Epithelial cell of prostate (primary cell): ENCODE data around the gene UGT1A7.

Experiments used
- DNase-seq: peaks from one replicate; pipeline ENCODE4 v3.0.0-alpha.2; 2011; ENCODE audit warnings: low read depth, low spot score
- H3K27ac ChIP-seq: fragments of 450-650 bp; 2 replicates; pipeline ENCODE4 v1.5.1; 2017; ENCODE audit warnings: mild to moderate bottlenecking

UGT1A7 gene

DNA sequence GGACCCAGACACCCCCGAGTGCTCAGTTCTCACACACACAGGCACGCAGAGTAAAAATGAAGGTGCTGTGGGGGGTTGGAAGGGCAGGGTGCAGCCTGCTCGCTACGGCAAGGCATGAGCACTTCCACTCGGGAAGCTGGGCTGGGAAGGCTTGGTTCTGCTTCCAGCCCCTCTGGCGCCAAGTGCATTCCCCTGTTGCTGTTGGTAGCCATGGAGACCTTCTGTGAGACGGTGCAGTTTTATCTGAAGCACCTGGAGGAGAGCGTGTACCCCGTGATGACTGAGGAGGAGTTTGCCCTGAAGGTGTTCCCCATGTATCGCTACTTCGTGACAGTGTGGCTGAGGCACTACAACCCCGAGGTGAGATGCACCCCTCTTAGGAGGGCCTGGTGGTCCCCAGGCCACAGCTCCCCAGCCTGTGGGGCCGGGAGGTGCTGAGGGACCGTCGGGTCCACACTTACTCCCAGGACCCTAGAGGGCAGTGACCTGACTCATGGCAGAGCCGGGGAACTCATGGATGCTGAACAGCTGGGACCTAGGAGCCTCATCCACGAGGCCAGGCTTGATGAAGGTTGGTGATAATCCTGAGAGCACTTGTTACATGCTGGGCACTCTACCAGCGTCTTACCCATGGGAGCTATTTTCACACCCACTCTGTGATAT lies 111.9 kb downstream of the UGT1A7 start:
- no peak for DNase-seq
- H3K27ac ChIP-seq = no peak overlapping the region

GRCh38 chr2:233794128-233794658 lies 112.5 kb downstream of the UGT1A7 start:
- no peak for DNase-seq
- H3K27ac ChIP-seq = no peak overlapping the region

GRCh38 chr2:233795735-233796171 lies 114.1 kb downstream of the UGT1A7 start:
- no peak overlapping the region for H3K27ac ChIP-seq
- no peak for DNase-seq

- H3K27ac ChIP-seq = no peak overlapping the region
- DNase-seq = no peak
Observed at GRCh38 chr2:233796254-233796653, 114.6 kb downstream of the UGT1A7 start.

GRCh38 chr2:233798335-233799086 lies 116.8 kb downstream of the UGT1A7 start:
- no peak overlapping the region for H3K27ac ChIP-seq
- no peak for DNase-seq

DNA sequence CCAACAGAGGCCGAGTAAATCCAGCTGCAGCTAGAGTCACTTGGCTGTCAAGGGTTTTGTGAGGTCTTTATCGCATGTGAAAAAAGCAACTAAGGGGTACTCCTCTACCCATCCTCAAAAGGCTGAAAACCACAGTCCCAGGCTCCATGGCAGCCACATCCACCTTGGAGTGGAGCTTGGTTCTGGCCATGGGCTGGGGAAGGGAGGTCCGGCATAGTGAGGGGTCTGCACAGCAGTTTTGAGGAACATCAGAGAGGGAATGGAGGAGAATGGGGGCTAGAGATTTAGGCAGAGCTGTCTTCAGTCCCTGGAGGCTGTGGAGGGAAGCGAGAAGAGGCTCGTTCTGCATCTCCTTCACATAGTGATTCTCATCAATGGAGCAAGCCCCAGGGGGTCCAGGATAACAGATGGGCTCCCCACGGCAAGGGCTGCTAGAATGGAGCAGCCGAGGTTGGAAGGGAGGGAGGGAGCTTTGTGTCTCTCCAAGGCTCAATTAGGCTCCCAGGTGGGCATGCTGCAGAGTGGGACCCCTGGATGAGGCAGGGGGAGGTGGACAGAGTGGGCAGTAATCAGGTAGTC lies 117.5 kb downstream of the UGT1A7 start:
- DNase-seq = no peak
- no peak overlapping the region for H3K27ac ChIP-seq

DNA sequence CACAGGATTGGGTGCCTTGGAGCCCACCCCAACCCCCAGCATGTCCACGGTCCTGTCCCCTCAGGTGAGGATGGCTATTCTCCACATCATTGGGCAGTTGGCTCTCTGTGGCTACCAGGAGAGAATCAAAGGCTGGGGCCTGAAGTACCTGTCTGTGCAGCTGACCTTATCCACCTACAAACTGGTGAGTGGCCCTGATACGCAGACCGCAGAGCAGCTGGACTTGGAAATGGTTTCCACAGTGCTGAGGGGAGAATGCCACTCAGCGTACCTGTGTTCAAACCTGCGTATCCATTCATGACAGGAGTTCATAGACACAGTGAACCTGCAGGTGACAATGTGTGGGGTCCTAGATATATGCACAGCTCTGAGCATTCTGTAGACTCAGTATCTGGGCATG lies 118.0 kb downstream of the UGT1A7 start:
- H3K27ac ChIP-seq = no peak overlapping the region
- no peak for DNase-seq

DNA sequence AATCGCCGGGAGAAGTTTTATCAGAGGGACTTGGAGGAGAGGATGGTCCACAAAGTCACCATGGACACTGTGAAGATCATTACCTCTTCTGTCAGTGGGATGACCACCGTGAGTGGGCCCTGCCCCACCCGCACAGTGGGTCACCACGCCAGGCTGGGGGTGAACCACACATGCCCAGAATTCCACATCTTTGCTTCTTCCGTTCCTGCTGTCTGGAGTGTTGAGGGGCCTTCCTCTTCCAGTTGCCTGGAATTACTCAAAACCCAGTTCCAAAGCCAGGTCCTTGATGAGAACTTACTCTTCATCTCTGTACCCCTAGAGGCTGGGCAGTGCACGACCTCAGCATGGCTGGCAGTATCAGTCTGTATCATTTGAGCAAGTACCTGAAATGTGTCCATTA lies 118.5 kb downstream of the UGT1A7 start:
- no peak for DNase-seq
- no peak overlapping the region for H3K27ac ChIP-seq

DNA sequence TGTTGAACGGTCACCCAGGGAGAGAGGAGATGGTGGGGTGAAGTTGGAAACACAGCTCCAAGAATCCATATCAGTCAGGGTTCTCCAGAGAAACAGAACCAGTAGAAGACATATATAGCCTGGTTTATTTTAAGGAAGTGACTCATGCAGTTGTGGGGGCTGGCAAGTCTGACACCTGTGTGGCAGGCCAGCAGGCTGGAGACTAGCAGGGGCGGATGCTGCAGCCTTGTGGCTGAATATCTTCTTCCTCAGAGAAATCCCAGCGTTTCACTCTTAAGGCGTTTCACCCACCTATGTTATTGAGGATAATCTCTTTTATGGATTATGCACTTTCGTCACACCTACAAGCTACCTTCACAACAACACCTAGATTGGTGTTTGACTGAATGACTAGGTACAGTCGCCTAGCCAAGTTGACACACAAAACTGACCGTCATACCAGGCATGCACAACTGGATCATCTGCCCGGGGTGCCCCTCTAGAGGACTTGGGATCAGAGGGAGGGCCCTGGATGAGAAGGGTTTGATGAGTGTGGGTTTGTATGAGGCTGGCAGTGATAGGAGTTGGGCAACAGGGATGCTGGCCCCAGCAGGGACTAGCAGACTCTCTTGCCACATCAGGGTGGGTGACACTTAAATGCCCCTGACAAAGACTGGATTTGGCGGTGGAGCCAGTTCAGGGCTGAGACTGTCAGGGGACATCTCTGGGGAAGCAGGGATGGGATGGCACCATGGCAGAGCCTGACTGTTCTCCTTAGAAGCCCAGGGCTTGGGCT lies 119.8 kb downstream of the UGT1A7 start:
- no peak for DNase-seq
- H3K27ac ChIP-seq = no peak overlapping the region

DNA sequence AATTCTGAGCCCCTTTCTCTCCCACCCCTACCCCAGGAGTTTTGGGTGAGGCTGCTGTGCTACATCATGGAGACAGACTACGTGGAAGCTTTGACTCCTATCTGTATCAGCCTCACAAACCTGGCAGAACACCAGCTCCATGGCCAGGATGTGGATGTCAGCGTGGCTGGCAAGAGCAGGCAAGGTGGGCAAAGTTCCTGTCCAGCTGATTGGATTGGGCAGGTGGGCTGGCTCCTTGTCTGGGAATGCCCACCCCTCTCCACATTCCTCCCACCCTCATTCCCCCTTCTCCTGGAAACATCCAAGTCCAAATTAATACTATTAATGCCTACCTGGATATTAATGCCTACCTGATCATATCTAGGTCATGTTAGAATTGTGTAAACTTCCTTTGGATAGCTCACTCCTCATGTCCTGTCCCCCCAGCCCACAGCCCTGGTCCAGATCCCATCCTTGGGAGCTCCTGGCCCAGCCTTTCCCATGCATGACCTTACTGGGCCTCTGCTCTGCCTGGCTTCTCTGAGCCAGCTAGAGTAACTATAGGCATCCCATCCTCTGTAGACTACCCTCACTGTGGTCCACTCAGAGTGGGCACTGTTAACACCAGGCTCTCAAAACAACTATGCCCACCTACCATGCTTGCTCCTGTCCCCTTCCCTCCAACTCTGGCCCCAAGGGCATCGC lies 120.6 kb downstream of the UGT1A7 start:
- no peak for DNase-seq
- H3K27ac ChIP-seq = no peak overlapping the region

- DNase-seq = no peak
- H3K27ac ChIP-seq = no peak overlapping the region
Observed at GRCh38 chr2:233803292-233803911, 121.7 kb downstream of the UGT1A7 start.

- H3K27ac ChIP-seq = no peak overlapping the region
- DNase-seq = no peak
Observed at GRCh38 chr2:233803994-233804393, 122.3 kb downstream of the UGT1A7 start.

DNA sequence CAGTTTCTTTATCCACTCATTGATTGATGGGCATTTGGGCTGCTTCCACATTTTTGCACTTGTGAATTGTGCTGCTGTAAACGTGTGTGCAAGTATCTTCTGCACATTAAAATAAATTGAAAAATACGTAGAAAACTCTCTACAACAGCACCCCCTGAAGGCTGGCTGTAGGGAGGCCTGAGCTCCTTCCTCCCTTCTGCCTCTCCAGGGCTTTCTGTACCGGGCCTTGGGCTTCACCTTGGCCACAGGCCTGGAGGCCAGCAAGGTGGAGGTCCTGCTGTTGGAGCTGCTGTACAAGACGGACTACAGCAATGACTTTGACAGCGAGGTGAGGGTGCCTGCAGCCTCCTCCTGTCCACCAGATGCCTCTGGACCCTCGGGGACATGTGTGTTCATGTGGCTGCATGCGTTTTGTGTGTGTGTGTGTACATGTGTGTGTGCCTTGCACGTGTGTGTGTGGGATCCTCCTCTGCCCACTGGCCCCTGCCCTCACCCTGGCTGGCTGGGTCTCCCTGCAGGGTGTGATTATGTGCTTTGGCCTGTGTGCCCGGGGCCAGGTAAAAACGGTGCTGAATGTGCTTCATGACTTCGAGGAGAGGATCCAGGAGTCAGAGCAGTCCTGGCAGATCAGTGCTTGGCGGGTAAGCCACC lies 125.6 kb downstream of the UGT1A7 start:
- no peak overlapping the region for H3K27ac ChIP-seq

DNA sequence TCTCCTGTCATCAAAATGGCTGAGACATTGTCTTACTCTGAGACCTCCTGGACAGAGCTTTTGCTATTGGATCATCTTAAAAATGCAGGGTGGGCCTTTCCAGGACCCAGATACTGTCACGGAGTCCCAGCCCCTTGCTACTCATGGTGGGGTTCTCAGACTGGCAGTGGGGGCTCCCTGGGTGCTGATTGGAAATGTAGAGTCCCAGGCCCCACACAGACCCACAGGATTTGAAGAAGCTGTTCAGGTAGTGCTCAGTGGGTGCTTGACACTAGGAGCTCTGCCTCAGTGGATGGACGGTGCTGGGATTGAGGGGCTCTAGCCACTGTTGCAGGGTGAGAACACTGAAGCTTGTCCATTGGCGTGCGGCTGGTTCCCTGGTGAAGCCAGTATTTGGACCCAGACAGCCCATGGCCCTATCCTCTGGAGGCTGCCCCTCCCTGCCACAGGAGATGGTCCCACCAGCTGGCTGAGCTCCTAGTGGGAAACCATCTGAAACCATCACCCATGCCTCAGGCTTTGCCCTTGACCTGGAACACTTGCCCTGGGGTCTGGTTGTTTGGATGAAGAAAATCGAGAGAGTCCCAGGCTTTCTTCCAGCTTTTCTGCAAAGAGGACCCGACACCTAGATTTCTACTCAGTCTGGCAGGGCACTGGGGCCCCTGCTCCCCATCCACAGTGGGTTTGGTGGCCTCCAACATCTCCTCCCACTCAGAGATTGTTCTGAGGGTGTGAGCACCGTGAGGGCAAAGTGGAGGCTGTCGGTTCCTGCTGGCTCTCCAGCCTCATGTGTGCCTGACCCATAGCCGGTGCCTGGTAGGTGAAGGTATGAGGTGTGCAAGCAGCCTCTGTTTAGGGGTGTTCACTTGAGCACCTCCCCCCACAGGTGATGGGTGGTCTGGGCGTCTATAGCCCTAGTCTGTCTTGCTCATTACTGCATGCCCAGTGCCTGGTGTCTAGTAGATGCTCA lies 126.5 kb downstream of the UGT1A7 start:
- no peak overlapping the region for H3K27ac ChIP-seq
- no peak for DNase-seq

More for the DNA sequence above, 125.6 kb downstream of the UGT1A7 start:
- no peak for DNase-seq

DNA sequence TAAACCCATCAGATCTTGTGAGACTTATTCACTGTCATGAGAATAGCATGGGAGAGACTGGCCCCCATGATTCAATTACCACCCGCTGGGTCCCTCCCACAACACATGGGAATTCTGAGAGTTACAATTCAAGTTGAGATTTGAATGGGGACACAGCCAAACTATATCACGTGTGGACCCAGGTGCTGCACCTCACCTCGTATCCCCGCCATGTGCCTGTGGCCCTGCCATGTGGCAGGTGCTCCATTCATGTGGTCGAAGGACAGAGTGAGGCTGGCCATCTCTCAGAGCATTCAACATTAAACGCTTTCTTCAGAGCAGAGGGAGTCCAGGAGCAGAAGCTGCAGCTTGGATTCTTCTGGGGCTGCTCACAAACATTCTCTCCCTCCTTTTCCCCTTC lies 128.7 kb downstream of the UGT1A7 start:
- DNase-seq = no peak

GRCh38 chr2:233811087-233811486 lies 129.4 kb downstream of the UGT1A7 start:
- no peak for DNase-seq
- no peak overlapping the region for H3K27ac ChIP-seq

More for the DNA sequence above, 128.7 kb downstream of the UGT1A7 start:
- no peak overlapping the region for H3K27ac ChIP-seq

GRCh38 chr2:233811732-233812131 lies 130.0 kb downstream of the UGT1A7 start:
- DNase-seq = no peak
- no peak overlapping the region for H3K27ac ChIP-seq
